H9 (cell line): ENCODE results near the gene CRHR1. TPM values are rescaled to one million over a fixed set of nuclear protein-coding genes. Genes with fewer than 3 reads are reported as not detected.

Experiments
- DNase-seq: peaks from one replicate; pipeline ENCODE4 v3.0.0-alpha.2; 2017
- H2AFZ ChIP-seq: one replicate; pipeline ENCODE4 v1.6.1; 2013; ENCODE audit warnings: mild to moderate bottlenecking, low read length, control low read depth, moderate library complexity
- H2AK5ac ChIP-seq: 2 replicates; pipeline ENCODE4 v1.6.1; 2013; ENCODE audit warnings: low read length, control low read depth, mixed read lengths; ENCODE audit not compliant: insufficient read length
- H2BK120ac ChIP-seq: one replicate; pipeline ENCODE4 v1.6.1; 2013; ENCODE audit warnings: low read depth, mild to moderate bottlenecking, low read length, control low read depth, inconsistent platforms; ENCODE audit not compliant: poor library complexity, severe bottlenecking
- H2BK12ac ChIP-seq: 2 replicates; pipeline ENCODE4 v1.6.1; 2013; ENCODE audit warnings: low read length, control low read depth, mixed read lengths, low read depth; ENCODE audit not compliant: insufficient read length
- H2BK15ac ChIP-seq: 2 replicates; pipeline ENCODE4 v1.6.1; 2013; ENCODE audit warnings: low read depth, low read length, control low read depth
- H2BK20ac ChIP-seq: one replicate; pipeline ENCODE4 v1.6.1; 2013; ENCODE audit warnings: low read depth, mild to moderate bottlenecking, low read length, control low read depth, inconsistent platforms; ENCODE audit not compliant: poor library complexity, severe bottlenecking
- H2BK5ac ChIP-seq: 2 replicates; pipeline ENCODE4 v1.6.1; 2013; ENCODE audit warnings: low read length, control low read depth, mixed read lengths; ENCODE audit not compliant: insufficient read length
- H3K14ac ChIP-seq: 2 replicates; pipeline ENCODE4 v1.6.1; 2013; ENCODE audit warnings: low read length, control low read depth; ENCODE audit not compliant: insufficient read depth
- H3K18ac ChIP-seq: 2 replicates; pipeline ENCODE4 v1.6.1; 2013; ENCODE audit warnings: low read depth, mild to moderate bottlenecking, mixed read lengths, low read length, control low read depth; ENCODE audit not compliant: insufficient read length
- H3K23ac ChIP-seq: 2 replicates; pipeline ENCODE4 v1.6.1; 2013; ENCODE audit warnings: low read length, control low read depth, mixed read lengths, low read depth; ENCODE audit not compliant: insufficient read length
- H3K23me2 ChIP-seq: 2 replicates; pipeline ENCODE4 v1.6.1; 2013; ENCODE audit warnings: low read depth, mild to moderate bottlenecking, mixed read lengths, low read length, control low read depth; ENCODE audit not compliant: insufficient read length, poor library complexity, severe bottlenecking
- H3K27ac ChIP-seq: 2 replicates; pipeline ENCODE4 v1.5.1; 2013; ENCODE audit warnings: low read length, control low read depth, mixed read lengths, low read depth; ENCODE audit not compliant: insufficient read length
- H3K27me3 ChIP-seq: 2 replicates; pipeline ENCODE4 v1.6.1; 2013; ENCODE audit warnings: low read length, control low read depth, inconsistent platforms; ENCODE audit not compliant: insufficient read depth
- H3K4ac ChIP-seq: 2 replicates; pipeline ENCODE4 v1.6.1; 2013; ENCODE audit warnings: low read depth, mild to moderate bottlenecking, control low read depth, inconsistent platforms, low read length, moderate library complexity
- H3K4me1 ChIP-seq: 2 replicates; pipeline ENCODE4 v1.6.1; 2013; ENCODE audit warnings: low read length, control low read depth, inconsistent platforms; ENCODE audit not compliant: insufficient read depth
- H3K4me2 ChIP-seq: 2 replicates; pipeline ENCODE4 v1.6.1; 2013; ENCODE audit warnings: low read length, control low read depth, mixed read lengths; ENCODE audit not compliant: insufficient read length, insufficient read depth
- H3K56ac ChIP-seq: 2 replicates; pipeline ENCODE4 v1.6.1; 2013; ENCODE audit warnings: low read depth, mild to moderate bottlenecking, mixed read lengths, low read length, control low read depth; ENCODE audit not compliant: insufficient read length
- H3K79me1 ChIP-seq: 2 replicates; pipeline ENCODE4 v1.6.1; 2013; ENCODE audit warnings: low read depth, mild to moderate bottlenecking, moderate library complexity, low read length, control low read depth, inconsistent platforms; ENCODE audit not compliant: insufficient read depth, poor library complexity, severe bottlenecking
- H3K79me2 ChIP-seq: 2 replicates; pipeline ENCODE4 v1.6.1; 2013; ENCODE audit warnings: low read length, control low read depth, inconsistent platforms; ENCODE audit not compliant: insufficient read depth
- H3K9ac ChIP-seq: 2 replicates; pipeline ENCODE4 v1.6.1; 2013; ENCODE audit warnings: low read length, control low read depth, mixed read lengths; ENCODE audit not compliant: insufficient read length; ENCODE audit errors: extremely low read depth
- H3K9me3 ChIP-seq: one replicate; pipeline ENCODE4 v1.6.1; 2013; ENCODE audit warnings: low read depth, low read length, inconsistent platforms; ENCODE audit not compliant: control insufficient read depth
- H3T11ph ChIP-seq: one replicate; pipeline ENCODE4 v1.6.1; 2013; ENCODE audit warnings: mild to moderate bottlenecking, low read length, control low read depth, inconsistent platforms
- H4K20me1 ChIP-seq: one replicate; pipeline ENCODE4 v1.6.1; 2013; ENCODE audit not compliant: control insufficient read depth, insufficient read length, insufficient read depth
- H4K5ac ChIP-seq: 2 replicates; pipeline ENCODE4 v1.6.1; 2013; ENCODE audit warnings: low read depth, mild to moderate bottlenecking, mixed read lengths, low read length, control low read depth; ENCODE audit not compliant: insufficient read length
- H4K8ac ChIP-seq: replicated peaks from 2 replicates; pipeline ENCODE4 v1.6.1; 2013; ENCODE audit warnings: low read length, control low read depth, mixed read lengths, low read depth; ENCODE audit not compliant: insufficient read length
- H4K91ac ChIP-seq: 2 replicates; pipeline ENCODE4 v1.6.1; 2013; ENCODE audit warnings: low read depth, mild to moderate bottlenecking, moderate library complexity, mixed read lengths, low read length, control low read depth; ENCODE audit not compliant: insufficient read length
- H3K27ac Mint-ChIP-seq, 3 experiments: 2 replicates in 2 of 3; 3 replicates in 1 of 3; pipeline ENCODE4 v1.8.0; 2020 to 2021; ENCODE audit warnings: mixed read lengths in 3 of 3, mild to moderate bottlenecking in 1 of 3, moderate library complexity in 1 of 3
- H3K27me3 Mint-ChIP-seq: 2 replicates; pipeline ENCODE4 v1.8.0; 2021; ENCODE audit warnings: low read depth, mild to moderate bottlenecking, moderate library complexity, mixed read lengths
- H3K36me3 Mint-ChIP-seq, 3 experiments: 2 replicates in 2 of 3; 3 replicates in 1 of 3; pipeline ENCODE4 v1.8.0; 2020 to 2021; ENCODE audit warnings: low read depth in 3 of 3, mixed read lengths in 3 of 3; ENCODE audit not compliant: insufficient read depth in 1 of 3
- H3K4me1 Mint-ChIP-seq, 2 experiments: 2 replicates each; pipeline ENCODE4 v1.8.0; 2020; ENCODE audit warnings: mixed read lengths in 2 of 2
- H3K4me3 Mint-ChIP-seq, 2 experiments: 2 replicates in 1 of 2; 3 replicates in 1 of 2; pipeline ENCODE4 v1.8.0; 2020 to 2021; ENCODE audit warnings: mild to moderate bottlenecking in 2 of 2, mixed read lengths in 2 of 2, moderate library complexity in 1 of 2
- H3K9me3 Mint-ChIP-seq, 2 experiments: 2 replicates in 1 of 2; 3 replicates in 1 of 2; pipeline ENCODE4 v1.8.0; 2020; ENCODE audit warnings: mild to moderate bottlenecking in 2 of 2, mixed read lengths in 2 of 2, moderate library complexity in 1 of 2
- CTCF ChIP-seq: fragments of 200-600 bp; sonication (generic); conservative IDR thresholded peaks from 3 replicates; pipeline ENCODE4 v1.8.0; 2021; ENCODE audit warnings: antibody characterized with exemption, mild to moderate bottlenecking
- WGBS: extraction: QIAGEN DNeasy Blood & Tissue Kit; methylation state at CpG from one replicate; pipeline ENCODE4 v1.1.7; 2013; ENCODE audit warnings: missing lambda C conversion rate, low lambda C conversion rate, mixed read lengths; ENCODE audit not compliant: insufficient read length; ENCODE audit errors: extremely low coverage; 5-methylcytosine and 5-hydroxymethylcytosine counted together
- total RNA-seq: library from RNA; stranded (reverse); gene quantifications from 2 replicates; pipeline ENCODE4 v1.2.1, GENCODE V29; 2021

The CRHR1 gene
- total RNA-seq, 1 experiment from 2014 or later, result 0.52 TPM

- peaks cover 0 to 2% (median 0%) of the 10 kb centered on the region in 3 experiments; a peak in 1 of 7 replicates for H3K36me3 Mint-ChIP-seq
- Histone ChIP-seq H3K18ac (no peak overlapping the region), H4K20me1 (no peaks in the 10 kb centered on the region), H3K56ac (no peak overlapping the region), H2BK20ac (no peak overlapping the region), H3K27ac (no peak overlapping the region), H3K4me1 (no peaks in the 10 kb centered on the region), H2BK5ac (no peak overlapping the region), H3K23ac (no peak overlapping the region), H3T11ph (no peak overlapping the region), H2BK120ac (no peak overlapping the region), H4K91ac (no peak overlapping the region), H2BK12ac (no peak overlapping the region), H3K79me1 (no peaks in the 10 kb centered on the region), H3K9me3 (no peaks in the 10 kb centered on the region), H4K8ac (no peak overlapping the region), H3K14ac (no peak overlapping the region; the same call in 1 of the 2 replicates), H3K27me3 (no peaks in the 10 kb centered on the region), H2AK5ac (no peak overlapping the region), H3K4me2 (no peak overlapping the region), H4K5ac (no peak overlapping the region), H3K9ac (no peak overlapping the region), H3K4ac (no peak overlapping the region), H3K23me2 (no peaks in the 10 kb centered on the region), H2BK15ac (no peak overlapping the region), H3K79me2 (no peaks in the 10 kb centered on the region), H2AFZ (no peak overlapping the region)
- peaks cover 11% of the 10 kb centered on the region for H3K27me3 Mint-ChIP-seq
- WGBS, result no CpG with 5 or more reads among the region's 17 CpGs
- no peak for TF ChIP-seq CTCF
- no peak overlapping the region for H3K27ac Mint-ChIP-seq
- H3K4me3 Mint-ChIP-seq, result no peak overlapping the region; a peak in 1 of 5 replicates
- peaks cover 2 to 3% of the 10 kb centered on the region in 2 experiments; a peak in 2 of 5 replicates for H3K9me3 Mint-ChIP-seq
- no peak for DNase-seq
- peaks cover 6 to 19% of the 10 kb centered on the region in 2 experiments for H3K4me1 Mint-ChIP-seq
These were observed 30.8 kb downstream of the CRHR1 start for GRCh38 chr17:45814622-45815606.
